GM18873 (cell line): Measurements from ENCODE around the gene MRPS18A.

ENCODE experiments used
- ATAC-seq: cut with Tn5 transposase; IDR thresholded peaks from one replicate; pipeline ENCODE4 v1.9.1; 2021; ENCODE audit warnings: mild to moderate bottlenecking, moderate library complexity, moderate number of reproducible peaks; ENCODE audit not compliant: unreplicated experiment, low FRiP score

The MRPS18A gene

GRCh38 chr6:43687437-43688347 is at the start of gene MRPS18A:
TSS of gene MRPS18A (minus strand) at chr6:43687791. CDS start at chr6:43687779, 12 bp downstream.
- ATAC-seq: peak; percentile 72

GRCh38 chr6:43736844-43737243 is 49.3 kb upstream of the MRPS18A start:
- no peak for ATAC-seq

DNA sequence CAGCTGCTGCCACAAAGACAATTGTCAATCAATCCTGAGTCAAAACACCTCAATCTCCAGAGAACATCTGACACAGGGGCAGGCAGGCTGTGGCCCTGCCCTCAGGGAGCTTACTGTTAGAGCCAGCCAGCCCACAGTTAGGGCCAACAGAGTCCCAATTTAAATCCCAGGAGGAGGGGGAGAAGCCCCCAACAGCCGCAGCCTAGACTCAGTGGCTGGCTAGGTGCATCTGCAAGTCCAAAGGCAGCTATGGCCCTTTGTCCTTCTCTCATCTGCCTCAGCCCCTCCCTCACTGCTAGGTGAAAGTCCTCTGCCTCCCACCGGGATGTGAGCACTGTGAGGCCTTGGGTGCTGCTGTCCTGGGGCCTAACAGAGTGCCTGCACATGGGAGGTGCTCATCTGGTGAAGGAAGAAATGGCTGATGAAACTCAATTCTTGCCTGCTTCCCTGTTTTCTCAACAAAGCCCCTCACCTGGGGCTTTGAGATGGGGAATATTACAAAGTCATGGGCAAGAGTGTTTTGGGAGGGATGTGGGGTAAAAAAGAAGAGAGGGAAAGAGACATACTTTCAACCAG is 48.7 kb upstream of the MRPS18A start:
- no peak for ATAC-seq

GRCh38 chr6:43735642-43736199 is 48.1 kb upstream of the MRPS18A start:
- no peak for ATAC-seq

DNA sequence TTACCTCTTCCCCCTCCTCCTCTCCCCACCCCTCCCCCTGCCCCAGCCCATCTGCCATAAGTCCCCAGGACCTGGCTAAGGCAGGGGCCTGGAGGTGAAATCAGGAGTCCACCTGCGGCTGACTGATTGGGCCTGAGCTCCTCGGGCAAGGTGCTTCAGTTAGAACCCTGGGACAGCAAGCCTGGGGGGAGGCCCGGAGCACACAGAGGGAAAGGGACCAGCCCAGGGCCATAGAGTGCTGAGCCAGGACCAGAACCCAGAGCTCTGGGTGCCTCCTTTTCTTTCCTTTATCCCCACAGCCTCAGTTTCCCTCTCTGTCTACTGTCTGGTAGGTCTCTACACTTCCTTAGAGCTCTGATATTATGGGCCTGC is 46.7 kb upstream of the MRPS18A start:
- no peak for ATAC-seq

DNA sequence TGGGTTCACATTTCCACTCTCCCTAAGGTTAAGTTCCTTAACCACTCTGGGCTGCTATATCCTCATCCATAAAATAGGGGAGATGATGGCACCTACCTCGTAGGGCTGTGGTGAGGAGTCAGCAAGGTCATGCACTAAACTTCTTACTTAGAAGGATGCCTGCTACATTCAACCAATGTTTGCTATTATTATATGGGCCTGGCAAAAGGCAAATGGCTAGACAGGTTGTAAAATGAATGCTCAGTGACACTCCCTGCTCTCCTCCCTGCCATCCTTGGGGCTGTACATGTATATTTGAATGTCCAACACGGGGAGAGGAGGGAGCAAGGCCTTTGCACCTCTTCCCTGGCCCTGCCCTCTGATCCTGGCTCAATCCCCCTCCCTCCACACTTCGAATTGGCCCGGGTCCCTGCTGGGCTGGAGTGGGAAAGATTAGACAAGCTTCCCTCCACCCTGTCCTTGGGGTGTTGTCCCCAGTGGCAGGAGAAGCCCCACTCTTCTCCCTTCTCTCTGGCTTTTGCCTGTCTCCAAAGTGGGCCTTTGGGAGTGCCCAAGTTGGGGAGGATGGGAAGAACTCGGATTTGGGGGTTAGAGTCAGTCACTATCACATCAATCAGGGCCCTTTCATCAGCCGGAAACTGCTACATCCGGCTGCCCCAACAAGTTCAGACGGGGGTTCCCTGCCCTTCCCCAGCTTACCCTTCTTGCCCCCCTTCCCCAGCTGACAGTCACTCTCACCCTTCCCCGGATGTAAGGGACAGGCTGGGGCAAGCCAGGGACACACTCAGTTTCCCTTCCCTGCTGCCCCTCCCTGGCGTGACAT is 46.1 kb upstream of the MRPS18A start:
- no peak for ATAC-seq

DNA sequence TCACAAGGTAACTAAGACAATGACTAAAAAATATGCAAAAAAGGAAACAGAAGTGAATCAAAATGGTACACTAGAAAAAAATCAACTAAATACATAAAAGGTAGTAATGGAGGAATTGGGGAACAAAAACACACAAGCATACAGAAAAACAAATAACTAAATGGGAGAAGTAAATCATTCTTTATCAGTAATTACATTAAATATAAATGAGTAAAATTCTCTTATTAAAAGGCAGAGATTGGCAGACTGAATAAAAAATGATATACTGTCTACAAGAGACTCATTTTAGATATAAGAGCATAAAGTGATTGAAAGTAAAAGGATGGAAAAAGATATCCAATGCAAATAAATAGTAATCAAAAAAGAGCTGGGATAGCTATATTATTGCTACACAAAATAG is 43.0 kb upstream of the MRPS18A start:
- no peak for ATAC-seq

DNA sequence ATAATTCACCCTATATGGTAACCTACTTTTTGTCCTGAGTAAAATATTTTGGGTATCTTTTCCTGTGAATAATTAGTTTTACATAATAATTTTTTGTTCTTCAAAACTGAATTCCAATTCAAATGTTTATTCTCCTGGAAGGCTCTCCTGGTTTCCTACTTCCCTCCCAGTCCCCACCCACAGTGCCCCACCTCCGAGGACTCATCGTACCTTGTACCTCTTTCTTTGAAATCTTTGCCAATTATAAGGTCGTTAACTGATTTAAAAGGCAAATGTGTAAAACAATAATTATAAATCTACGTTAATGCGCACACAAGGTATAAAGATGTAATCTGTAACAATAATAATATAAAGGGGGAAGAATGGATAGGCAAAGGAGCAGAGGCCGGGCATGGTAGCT is 41.9 kb upstream of the MRPS18A start:
- ATAC-seq: no peak

DNA sequence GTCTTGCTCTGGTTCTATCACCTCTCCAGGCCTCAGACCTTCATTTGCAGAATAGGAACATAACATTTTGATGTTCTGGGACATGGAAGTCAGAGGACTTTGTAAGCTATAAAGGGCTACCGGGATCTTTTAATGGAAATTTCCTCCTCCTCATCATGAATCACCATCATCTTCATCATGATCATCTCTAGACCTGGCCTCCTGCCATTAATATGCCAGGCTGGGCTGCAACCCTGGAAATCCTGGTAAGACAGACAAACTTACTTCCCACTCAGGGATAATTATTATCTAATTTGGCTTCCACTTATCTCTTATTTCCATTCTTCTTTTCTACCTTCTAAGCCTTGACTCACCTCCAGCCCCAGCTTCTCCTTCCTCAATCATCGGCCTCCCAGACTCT is 41.0 kb upstream of the MRPS18A start:
- no peak for ATAC-seq

DNA sequence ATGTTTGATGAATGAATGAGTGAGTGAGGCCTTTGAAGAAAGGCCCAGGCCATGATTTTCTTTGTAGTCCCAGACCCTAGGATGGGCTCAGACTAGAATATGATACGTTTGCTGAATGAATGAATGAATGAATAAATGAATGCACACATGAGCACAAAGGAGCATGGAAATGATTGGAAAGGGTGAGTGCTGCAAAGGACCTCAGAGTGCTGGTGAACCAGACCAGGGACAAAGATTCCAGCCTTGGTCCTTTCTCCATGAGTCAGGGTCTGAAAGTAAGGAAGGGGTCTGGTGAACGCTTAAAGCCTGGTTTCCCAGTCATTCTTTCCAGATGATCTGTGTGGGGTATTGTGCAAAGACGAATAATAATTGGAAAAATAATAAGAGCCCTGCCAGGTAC is 40.0 kb upstream of the MRPS18A start:
- no peak for ATAC-seq

DNA sequence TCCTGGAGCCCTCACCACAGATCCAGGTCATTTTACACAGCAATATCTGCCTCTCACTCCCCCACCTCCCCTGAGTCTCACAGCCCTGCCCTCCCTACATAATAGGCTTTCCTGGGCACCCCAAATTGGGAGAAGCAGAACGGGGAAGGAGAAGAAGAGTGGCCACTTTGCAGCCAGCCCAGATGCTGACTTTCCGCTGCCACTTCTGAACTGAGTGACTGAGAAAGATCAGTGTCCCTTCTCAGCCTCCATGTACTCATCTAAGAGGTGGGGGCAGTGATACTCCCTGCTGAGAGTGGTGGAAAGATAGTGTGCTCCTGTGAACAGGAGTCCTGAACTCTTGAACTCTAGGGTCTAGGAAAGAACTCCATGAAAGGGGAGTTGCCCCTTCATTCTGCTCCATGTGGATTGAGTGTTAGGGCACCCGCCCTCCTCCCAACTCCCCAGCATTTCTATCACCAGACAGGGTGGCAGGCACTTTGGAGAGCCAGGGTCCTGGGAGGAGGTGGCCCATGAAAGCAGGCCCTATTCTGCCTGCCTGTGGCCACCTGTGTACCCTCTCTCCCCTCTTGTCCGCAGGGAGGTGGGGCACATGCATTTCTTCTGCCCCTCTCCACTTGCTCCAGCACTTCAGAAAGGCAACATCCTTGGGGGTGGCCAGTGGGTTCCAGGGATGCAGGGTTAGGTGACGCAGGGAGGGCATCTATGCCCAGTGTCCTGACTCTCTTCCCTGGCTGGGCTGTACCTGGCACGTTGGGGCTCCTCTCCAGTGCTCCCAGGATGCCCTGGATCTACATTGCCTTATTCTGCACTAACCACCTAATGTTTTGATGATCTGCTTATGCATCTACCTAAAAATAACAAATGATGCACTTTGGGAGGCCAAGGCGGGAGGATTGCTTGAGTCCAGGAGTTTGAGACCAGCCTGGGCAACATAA is 38.3 kb upstream of the MRPS18A start:
- ATAC-seq: no peak

GRCh38 chr6:43724914-43725642 is 37.5 kb upstream of the MRPS18A start:
- ATAC-seq: no peak

DNA sequence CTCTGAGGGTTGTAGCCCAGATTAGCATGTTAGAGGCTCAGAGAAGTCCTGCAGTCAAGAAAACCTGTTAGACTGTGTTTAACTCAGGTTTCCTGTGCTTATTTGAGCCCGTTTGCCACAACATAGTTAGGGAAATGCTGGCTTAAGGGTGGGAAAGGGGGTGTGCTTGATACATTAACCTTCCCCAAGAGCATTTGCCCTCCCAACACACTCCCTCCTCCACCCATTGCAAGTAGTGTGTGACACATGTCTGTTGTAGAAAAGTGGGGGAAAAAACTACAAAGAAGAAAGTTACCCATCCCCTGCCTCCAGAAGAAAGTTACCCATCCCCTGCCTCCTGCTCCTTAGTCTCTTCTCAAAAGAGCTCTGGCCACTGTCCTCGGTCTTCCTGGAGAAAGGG is 36.8 kb upstream of the MRPS18A start:
- no peak for ATAC-seq

GRCh38 chr6:43723737-43724295 is 36.2 kb upstream of the MRPS18A start:
- peak; percentile 57 for ATAC-seq

- ATAC-seq: no peak
These were observed 35.4 kb upstream of the MRPS18A start for GRCh38 chr6:43722920-43723545.

DNA sequence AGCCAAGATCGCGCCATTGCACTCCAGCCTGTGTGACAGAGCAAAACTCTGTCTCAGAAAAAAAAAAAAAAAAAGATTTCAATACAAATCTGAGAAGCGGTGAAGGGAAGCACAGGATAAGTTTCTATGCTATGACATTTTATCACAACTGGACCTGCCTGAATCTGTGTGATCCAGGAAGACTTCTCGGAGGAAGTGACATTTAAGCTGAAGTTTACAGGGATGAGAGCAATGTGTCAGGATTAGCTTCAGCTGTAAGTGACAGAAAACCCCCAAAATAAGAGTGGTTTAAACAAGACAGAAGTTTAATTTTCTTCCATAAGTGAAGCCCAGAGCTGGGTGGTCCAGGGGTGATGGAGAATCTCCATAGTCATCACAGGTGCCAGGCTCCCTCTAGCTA is 33.4 kb upstream of the MRPS18A start:
- ATAC-seq: no peak

- no peak for ATAC-seq
These were observed 31.9 kb upstream of the MRPS18A start for GRCh38 chr6:43719511-43719910.

DNA sequence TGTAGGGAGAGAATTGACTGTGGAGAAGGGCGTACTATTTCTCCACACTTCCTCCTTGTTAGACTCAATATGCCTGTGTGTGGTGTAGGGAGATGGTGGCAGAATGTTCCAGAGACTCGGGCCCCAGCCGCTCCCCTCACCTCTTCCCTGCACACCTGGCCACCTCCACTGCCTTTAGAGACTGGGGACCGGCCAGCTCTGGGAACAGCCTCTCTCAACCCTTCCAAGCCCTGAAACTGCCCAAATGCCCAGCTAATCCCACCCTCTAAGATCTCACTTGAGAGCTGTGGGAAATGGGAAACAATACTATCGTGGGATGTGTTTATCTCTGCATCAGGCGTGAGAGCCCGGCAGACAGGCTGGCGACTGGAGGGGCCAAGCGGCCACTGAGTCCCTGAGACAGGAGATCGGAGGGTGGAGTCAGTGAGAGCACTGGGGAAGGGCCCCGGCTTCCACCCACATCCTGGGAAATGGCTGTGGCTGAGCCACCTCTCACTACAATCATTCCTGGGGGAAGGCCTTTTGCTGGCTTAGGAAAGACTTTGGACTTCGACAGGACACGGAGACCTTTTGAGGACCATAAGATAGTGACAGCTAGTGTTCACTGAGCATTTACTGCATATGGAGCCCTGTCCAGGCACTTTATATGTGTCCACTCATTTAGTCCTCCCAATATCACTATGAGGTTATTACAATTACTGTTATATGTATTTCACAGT is 31.0 kb upstream of the MRPS18A start:
- no peak for ATAC-seq
